GM21786 (cell line): ENCODE measurements around the gene SLC8B1.
A peak's percentile ranks its signal among the peaks of the same experiment; 100 is the strongest.
"Not testable (repeated sequence)": the region's sequence is repeated elsewhere in the genome, so short reads cannot be mapped to it uniquely, and the experiment has no call there.

Source experiments
- ATAC-seq: cut with Tn5 transposase; IDR thresholded peaks from one replicate; pipeline ENCODE4 v1.9.1; 2021; ENCODE audit not compliant: unreplicated experiment

Gene SLC8B1

DNA sequence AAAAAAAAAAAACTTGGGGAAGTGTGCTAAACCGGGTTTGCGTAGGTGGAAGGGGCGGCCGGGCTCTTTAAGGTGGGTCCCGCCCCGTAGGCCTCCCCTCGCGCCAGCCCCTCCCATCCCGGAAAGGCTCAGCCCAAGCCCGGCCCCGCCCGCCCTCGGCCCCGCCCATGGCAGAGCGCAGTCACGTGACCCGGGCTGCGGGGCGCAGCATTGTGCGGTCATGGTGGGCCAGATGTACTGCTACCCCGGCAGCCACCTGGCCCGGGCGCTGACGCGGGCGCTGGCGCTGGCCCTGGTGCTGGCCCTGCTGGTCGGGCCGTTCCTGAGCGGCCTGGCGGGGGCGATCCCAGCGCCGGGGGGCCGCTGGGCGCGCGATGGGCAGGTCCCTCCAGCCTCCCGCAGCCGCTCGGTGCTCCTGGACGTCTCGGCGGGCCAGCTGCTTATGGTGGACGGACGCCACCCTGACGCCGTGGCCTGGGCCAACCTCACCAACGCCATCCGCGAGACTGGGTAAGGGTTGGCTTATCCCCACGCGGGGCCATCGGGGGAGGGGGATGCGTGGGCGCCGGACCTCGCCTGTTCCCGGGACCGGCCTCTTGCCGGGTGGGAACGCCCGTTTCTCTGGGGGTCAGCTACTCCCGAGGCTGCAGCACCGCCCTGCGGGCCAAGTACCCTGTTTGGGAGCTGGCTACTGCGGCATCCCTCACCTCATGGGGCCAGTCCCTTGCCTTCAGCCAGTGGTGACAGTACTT, 23.6 kb upstream of the SLC8B1 start, which contains the start of gene PLBD2:
TSS of gene PLBD2 (plus strand) at position 207 of the 752 bp plus-strand sequence. CDS start at position 221, 14 bp downstream.
- peak; percentile 83 for ATAC-seq

- not testable (repeated sequence) for ATAC-seq
Observed at GRCh38 chr12:113354192-113354591, 19.3 kb upstream of the SLC8B1 start.

- no peak for ATAC-seq
Observed at GRCh38 chr12:113351089-113351488, 16.2 kb upstream of the SLC8B1 start.

GRCh38 chr12:113348849-113349536, 14.1 kb upstream of the SLC8B1 start:
- no peak for ATAC-seq

GRCh38 chr12:113347892-113348291, 13.0 kb upstream of the SLC8B1 start:
- ATAC-seq, result no peak

DNA sequence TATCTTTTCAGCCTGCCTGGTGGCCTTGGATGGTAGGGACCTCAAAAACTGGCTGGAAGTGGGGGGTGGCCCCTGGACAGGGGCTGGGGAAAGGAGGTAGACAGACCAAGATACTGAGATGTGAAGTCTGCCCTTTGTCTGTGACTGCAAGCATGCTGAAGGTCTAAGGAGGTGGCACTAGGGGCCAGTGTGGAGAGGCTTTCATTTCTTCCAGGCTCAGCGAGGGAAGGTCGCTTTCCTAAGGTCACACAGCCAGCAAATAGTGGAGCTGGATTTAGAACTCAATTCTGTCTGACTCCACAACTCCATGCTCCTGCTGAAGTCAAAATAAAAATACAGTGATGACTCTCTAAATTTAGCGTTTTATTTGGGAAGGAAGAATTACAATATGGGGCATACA, 12.2 kb upstream of the SLC8B1 start:
- no peak for ATAC-seq

- no peak for ATAC-seq
Observed at GRCh38 chr12:113346353-113346752, 11.4 kb upstream of the SLC8B1 start.

GRCh38 chr12:113345318-113345717, 10.4 kb upstream of the SLC8B1 start:
- ATAC-seq, result no peak

- ATAC-seq, result no peak
Observed at GRCh38 chr12:113341535-113341934, 6.6 kb upstream of the SLC8B1 start.

- no peak for ATAC-seq
Observed at GRCh38 chr12:113340061-113340460, 5.2 kb upstream of the SLC8B1 start.

DNA sequence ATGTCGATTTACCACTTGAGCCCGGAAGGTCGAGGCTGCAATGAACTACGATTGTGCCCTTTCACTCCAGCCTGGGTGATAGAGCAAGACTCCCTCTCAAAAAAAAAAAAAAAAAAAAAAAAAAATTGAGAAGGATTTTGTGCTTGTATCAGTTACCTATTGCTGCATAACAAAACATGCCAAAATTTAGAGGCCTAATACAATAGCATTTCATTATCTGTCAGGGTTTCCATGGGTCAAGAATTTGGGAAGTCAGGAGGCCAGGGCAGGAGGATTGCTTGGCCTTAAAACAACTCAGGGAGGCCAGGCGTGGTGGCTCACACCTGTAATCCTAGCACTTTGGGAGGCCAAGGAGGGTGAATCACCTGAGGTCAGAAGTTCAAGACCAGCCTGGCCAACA, 4.6 kb upstream of the SLC8B1 start:
- ATAC-seq, result no peak

DNA sequence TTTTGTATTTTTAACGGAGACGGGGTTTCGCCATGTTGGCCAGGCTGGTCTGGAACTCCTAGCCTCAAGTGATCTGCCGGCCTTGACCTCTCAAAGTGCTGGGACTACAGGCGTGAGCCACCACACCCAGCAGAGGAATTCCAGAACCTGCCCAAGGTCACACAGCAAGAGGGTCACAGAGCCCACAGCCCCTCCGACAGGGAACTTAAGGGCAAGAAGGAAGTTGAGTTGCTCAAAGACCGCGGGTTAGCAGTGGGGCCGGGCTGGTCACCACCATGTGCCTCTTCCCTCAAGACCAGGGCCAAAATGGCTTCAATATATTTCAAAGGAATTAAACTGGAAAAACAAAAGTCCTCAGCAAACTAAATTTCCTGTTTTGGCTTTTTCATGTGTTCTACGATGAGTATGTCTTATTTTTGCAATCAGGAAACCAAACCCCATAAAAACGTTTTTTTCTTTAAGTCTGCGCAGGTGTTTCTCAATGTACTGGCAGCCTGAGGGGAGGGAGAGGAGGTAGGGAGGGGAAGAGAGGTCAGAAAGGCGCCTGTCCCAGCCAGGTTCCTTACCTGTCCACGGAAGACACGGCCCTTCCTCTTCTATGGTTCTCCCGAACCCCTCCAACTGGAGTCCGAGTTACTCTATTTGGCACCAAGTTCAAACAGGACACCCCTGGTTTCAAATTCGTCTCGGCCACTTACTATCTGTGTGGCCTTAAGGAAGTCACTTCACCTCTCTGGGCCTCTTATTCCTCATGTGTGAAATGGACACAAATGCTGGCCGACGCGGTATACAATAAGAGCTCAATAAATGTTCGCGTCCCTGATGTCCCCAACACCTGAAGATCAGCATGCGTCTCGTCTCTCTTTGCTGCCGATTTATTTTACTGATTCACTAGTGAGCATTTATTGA, 778 bp downstream of the SLC8B1 start:
- ATAC-seq, result peak; percentile 27

DNA sequence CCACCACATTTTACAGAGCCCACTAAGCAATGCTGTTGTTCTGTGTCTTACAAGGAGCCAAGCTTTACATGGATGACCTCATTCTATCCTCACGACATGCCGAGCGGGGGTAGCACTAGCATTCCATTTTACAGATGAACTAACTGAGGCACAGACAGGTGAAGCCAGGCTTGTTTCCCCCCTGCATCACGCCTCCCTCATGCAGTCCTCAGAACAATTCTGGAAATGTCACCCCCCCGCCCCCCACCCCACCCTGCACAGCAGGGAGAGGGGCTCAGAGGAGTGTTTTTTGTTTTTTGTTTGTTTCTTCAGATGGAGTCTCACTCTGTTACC, 1.5 kb downstream of the SLC8B1 start:
- no peak for ATAC-seq

DNA sequence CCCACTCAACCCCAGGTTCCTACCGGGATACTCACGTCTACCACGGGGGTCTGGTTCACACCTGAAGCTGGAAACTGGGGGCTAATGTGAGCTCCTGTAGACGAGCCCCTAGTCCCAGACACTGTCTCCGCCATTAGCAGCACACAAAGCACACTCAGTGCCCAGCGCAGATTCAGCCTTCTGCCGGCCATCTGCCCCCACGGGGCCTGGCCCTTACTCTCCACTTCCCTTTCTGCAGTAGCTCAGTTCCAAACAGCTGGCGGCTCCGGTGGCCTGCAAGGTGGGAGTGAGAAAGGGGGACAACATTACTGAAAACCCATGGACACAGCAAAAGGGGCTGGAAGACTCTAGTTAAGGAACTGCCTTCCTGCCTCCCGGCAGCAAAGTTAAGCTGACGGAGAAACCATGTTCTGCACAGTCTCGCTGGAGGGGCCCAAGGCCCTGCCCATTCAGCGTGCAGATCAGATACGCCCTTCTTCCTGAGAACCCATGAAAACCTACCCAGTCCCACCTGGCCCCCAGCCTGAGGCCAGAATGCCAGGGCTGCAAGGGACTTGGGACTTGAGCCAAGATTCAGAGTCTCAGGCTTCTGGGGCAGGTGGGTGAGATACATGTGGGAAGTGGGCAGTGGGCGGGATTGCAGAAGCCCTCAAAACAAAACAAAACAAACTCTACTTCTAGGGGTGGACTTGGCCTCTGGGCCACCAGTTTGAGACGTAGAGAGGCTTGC, 2.1 kb downstream of the SLC8B1 start:
- ATAC-seq, result no peak

GRCh38 chr12:113330505-113330904, 4.4 kb downstream of the SLC8B1 start:
- no peak for ATAC-seq

DNA sequence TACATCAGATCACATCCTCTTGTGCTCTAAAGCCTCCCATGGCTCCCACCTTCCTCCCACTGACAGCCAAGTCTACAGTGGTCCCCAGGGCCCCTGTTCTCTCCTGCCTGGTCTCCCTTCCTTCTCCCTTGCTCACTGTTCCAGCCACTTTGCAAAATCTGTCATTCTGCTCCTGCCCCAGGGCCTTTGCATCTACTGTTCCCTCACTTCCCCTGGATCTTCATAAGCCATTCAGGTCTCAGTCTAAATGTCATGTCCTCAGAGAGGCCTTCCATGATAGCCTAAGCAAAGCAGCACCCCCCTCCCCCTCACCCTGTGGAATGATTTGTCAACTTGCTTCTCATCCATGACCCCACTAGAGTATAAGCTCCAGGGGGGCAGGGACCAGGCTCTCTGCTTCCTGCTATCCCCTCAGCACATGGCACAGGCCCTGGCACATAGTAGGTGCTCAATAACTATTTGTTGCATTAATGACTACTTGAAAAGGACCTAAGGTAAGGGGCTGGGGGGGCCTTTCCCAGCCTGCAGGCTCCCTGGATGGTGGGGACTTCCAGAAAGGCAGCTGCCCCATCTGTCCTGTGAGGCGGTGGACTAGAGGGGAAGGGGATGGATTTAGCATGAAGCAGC, 5.0 kb downstream of the SLC8B1 start:
- ATAC-seq, result no peak

DNA sequence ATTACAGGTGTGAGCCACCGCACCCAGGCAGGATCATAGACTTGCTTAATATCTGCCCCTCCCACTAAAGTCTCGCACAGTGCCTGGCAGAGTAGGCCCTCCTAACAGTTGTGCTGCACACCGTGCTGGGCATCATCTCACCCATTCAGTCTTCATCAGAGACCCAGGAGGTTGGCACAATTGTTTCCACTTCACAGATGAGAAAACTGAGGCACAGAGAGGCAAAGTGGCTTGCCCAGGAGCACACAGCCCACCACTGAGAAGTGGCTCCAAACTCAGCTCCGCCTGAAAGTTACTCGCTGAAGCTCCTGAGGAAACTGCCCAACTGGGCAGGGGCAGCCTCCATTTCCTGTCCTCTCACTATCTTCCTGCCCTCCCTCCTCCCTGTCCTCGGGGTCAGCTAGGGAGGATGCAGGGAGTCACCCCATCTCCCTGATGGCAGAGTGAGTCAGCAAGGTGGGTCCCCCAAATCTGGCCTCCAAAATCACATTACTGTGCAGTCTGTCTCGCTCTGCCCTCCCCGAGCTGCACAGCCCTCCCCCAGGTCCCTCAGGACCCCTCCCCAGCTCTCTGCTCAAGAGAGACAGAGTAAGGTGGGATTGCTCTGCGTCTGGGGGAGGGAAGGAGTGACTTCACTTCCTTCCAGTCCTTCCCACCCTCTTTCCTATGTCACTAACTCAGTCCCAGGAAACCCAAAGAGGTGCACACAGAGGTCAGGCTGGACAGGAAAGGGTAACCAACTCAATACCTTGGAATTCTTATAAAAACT, 5.7 kb downstream of the SLC8B1 start:
- ATAC-seq, result no peak

- no peak for ATAC-seq
Observed at GRCh38 chr12:113328368-113328889, 6.5 kb downstream of the SLC8B1 start.

- ATAC-seq, result no peak
Observed at GRCh38 chr12:113326775-113327395, 8.0 kb downstream of the SLC8B1 start.
